ENCODE results near the gene EGFR.
"Not testable (repeated sequence)": the region's sequence is repeated elsewhere in the genome, so short reads cannot be mapped to it uniquely, and the experiment has no call there.

The EGFR gene

GRCh38 chr7:55149001-55149400, 130.2 kb downstream of the EGFR start:
- no peak for DNase-seq

- no peak for DNase-seq
These were observed 131.3 kb downstream of the EGFR start for GRCh38 chr7:55150166-55150565.

- no peak for DNase-seq
These were observed 132.1 kb downstream of the EGFR start for GRCh38 chr7:55150709-55151451.

GRCh38 chr7:55152516-55152915, 133.7 kb downstream of the EGFR start:
- no peak for DNase-seq

DNA sequence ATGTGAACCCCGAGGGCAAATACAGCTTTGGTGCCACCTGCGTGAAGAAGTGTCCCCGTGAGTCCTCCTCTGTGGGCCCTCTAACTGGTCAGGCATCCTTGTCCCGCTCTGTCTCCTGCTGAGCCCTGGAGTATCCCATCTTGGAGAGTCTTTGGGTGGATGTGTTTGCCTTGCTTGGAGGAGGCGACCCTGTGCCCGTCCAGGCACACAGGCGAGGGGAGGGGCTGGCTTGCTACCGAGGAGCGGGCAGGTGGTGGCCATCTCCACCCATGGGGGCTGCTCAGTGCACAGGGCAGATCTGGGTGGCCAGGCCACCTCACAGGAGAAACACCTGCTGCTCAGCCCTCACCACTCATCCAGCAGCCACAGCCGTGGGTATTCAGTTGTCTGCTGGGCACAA, 135.3 kb downstream of the EGFR start:
- DNase-seq: no peak

DNA sequence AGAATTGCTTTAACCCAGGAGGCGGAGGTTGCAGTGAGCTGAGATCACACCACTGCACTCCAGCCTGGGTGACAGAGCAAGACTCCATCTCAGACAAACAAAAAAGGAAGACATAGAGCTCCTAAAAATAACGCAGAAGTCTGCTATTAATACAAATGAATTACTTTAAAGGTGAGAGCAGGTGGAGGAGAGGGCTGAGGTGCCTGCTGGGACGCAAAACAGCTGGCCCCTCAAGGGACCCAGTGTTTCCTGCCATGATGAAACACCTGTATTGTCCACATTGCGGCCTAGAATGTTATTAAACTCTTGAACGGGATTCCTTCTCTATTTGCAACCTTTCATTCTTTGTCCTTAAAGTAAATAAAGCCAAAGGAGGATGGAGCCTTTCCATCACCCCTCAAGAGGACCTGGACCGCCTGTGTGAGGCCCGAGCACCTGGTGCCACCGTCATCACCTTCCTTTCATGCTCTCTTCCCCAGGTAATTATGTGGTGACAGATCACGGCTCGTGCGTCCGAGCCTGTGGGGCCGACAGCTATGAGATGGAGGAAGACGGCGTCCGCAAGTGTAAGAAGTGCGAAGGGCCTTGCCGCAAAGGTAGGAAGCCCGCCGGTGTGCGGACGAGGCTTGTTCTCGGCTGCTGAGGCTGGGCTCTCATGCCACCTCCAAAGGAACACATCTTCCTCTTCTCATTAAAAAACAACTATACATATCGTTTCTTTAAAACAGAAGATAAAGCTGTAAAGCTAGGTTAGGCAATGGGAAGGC, 136.7 kb downstream of the EGFR start:
- no peak for DNase-seq

GRCh38 chr7:55156919-55157763, 138.3 kb downstream of the EGFR start:
- DNase-seq: no peak

GRCh38 chr7:55157764-55158105, 138.9 kb downstream of the EGFR start:
- DNase-seq: no peak

DNA sequence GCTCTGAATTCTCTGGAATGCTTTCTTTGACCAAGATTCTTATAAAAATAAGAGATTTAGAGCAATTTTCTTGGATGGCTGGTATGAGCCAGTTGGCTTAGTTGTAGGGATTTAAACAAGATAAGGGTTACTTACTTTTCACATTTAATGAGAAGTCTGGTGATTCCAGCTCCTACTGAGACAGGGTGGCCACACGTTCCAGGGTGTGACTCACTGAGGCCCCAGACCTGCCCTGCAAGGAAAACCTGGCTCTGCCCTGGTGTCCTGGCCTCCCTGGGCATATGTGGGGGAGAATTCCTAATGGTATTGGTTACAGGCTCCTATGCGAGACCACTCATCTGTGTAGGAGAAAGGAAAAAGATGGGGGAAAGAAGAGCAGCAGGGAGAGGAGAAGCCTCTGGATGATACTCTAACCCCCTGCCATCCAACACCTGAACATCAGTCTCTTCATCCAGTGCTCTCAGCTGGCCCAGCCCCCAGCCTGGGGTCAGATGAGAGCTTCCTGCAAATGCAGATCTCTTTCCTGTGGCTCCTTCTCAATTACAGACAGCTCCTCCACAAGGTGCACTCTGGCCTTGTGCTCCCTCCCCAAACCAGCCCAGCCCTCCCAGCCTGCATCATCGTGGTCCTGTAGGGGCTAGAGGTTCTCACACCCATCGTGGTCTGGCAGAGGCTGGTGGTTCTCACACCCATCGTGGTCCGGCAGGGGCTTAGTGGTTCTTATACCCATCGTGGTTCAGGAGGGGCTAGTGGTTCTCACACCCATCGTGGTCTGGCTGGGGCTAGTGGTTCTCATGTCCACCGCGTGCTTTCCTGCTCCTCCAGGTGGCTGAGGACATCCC, 139.9 kb downstream of the EGFR start:
- DNase-seq: no peak

- no peak for DNase-seq
These were observed 141.7 kb downstream of the EGFR start for GRCh38 chr7:55160539-55160938.

- no peak for DNase-seq
These were observed 142.4 kb downstream of the EGFR start for GRCh38 chr7:55161154-55161687.

- DNase-seq: no peak
These were observed 143.7 kb downstream of the EGFR start for GRCh38 chr7:55162476-55162875.

DNA sequence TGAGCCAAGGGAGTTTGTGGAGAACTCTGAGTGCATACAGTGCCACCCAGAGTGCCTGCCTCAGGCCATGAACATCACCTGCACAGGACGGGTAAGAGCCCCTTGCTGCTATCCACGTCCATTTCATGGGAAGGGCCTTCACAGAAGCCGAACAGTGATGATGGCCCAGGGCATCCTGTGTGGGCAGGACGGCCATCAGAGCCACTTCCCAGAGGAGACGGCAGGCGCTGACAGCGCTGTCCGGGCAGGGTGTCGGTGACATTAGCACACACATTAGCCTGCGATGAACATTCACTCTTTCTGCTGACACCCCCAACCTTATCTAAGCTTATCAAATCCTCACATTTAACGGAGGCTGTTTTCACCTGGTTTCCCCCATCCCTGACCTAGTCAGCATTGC, 144.9 kb downstream of the EGFR start:
- DNase-seq: no peak

GRCh38 chr7:55164527-55164926, 145.7 kb downstream of the EGFR start:
- DNase-seq: no peak

GRCh38 chr7:55165176-55165861, 146.5 kb downstream of the EGFR start:
- DNase-seq: no peak

DNA sequence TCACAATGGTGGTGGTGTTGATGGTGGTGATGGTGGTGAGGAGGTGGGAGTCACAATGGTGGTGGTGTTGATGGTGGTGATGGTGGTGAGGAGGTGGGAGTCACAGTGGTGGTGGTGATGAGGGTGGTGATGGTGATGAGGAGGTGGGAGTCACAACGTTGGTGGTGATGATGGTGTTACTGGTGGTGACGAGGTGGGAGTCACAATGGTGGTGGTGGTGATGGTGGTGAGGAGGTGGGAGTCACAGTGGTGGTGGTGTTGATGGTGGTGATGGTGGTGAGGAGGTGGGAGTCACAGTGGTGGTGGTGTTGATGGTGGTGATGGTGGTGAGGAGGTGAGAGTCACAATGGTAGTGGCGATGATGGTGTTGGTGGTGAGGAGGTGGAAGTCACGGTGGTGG, 148.5 kb downstream of the EGFR start:
- not testable (repeated sequence) for DNase-seq

DNA sequence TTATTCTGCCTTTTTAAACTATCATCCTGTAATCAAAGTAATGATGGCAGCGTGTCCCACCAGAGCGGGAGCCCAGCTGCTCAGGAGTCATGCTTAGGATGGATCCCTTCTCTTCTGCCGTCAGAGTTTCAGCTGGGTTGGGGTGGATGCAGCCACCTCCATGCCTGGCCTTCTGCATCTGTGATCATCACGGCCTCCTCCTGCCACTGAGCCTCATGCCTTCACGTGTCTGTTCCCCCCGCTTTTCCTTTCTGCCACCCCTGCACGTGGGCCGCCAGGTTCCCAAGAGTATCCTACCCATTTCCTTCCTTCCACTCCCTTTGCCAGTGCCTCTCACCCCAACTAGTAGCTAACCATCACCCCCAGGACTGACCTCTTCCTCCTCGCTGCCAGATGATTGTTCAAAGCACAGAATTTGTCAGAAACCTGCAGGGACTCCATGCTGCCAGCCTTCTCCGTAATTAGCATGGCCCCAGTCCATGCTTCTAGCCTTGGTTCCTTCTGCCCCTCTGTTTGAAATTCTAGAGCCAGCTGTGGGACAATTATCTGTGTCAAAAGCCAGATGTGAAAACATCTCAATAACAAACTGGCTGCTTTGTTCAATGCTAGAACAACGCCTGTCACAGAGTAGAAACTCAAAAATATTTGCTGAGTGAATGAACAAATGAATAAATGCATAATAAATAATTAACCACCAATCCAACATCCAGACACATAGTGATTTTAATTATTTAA, 151.7 kb downstream of the EGFR start:
- no peak for DNase-seq

DNA sequence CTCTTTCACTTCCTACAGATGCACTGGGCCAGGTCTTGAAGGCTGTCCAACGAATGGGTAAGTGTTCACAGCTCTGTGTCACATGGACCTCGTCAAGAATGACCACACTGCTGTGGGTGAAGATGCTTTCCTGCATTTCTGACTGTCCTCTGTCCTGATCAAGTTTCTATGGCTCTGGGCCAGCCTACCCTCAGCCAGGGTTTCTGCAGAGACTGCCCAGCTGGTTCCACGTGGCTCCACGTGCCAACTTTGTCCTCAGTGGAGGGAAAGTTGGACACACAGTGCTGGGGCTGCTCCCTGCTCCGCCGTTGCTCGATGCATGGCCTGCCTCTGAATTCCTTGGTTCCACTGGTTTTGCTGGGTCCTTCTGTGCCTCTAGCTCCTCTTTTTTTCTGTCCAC, 152.3 kb downstream of the EGFR start:
- DNase-seq: no peak

DNA sequence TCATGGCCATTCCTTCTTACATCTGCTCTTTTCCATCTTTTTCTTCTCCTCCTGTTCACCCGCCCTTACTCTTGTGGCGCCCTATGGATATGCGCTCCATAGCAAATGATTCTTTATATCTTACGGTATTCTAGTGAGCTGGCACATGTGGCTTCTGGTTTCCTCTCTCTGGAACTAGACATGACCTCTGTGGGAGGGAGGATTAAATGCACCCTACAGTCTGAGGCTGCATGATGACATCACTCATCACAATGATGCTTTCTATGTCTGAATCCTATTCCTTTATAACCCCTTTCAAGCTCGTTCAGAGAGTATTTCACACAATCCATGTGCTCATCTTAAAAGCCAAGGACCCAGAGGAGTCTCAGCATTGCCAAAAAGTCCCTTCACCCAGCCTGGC, 153.3 kb downstream of the EGFR start:
- DNase-seq: no peak

GRCh38 chr7:55172881-55173609, 154.2 kb downstream of the EGFR start:
- no peak for DNase-seq
